Stromal cell of bone marrow (primary cell): ENCODE measurements around the gene CDK13.
"Not testable (repeated sequence)": the region's sequence is repeated elsewhere in the genome, so short reads cannot be mapped to it uniquely, and the experiment has no call there.

Source experiments
- DNase-seq: peaks from one replicate; pipeline ENCODE4 v3.0.0-alpha.2; 2012; ENCODE audit warnings: low read depth

CDK13 gene

DNA sequence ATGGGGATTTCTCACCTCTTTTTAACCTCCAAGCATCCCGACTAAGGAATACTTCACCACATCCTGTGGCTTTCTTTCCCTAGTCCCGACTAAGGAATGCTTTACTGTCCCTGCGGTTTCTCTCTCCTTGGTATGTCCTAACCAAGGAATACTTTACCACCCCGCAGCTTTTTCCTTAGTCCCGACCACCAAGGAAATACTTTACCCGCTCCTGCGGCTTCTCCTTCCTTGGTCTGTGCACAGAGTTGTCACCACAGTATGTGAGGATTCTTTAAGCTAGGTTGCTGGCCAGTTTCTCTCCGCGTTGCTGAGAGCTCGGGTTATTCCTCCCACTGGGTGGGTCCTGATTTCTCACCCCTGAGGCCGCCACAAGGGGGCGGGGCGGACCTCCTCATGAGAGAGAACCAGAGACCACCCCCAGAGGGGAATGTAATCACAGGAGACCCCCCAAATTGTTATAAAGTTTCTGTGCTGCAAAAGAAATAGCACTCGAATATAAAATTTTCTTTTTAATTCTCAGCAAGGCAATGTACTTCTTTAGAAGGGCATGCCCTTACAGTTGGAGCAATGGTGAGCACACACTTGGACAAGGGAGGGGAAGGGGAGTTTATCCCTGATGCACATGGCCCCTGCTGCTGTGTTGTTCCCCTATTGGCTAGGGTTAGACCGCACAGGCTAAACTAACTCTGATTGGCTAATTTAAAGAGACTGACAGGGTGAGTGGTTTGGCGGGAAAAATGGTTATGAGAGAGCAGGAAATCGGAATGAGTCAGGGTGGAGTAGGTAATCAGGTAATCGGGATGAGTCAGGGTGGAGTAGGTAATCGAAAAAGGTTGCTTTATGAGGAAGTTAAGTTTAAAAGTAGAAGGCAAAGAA lies 197.6 kb downstream of the CDK13 start:
- no peak for DNase-seq

DNA sequence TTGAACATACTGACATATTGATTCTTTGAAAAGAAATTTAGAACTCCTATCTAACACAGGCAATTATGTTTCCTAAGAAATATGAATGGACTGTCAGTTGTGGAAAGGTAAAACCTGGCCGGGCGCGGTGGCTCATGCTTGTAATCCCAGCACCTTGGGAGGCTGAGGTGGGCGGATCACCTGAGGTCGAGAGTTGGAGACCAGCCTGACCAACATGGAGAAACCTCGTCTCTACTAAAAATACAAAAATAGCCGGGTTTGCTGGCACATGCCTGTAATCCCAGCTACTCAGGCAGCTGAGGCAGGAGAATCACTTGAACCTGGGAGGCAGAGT lies 198.2 kb downstream of the CDK13 start:
- not testable (repeated sequence) for DNase-seq

GRCh38 chr7:40148671-40149070 lies 198.6 kb downstream of the CDK13 start:
- no peak for DNase-seq
